GM21786 (cell line): ENCODE data around the gene ARSI.

Source experiments
- ATAC-seq: cut with Tn5 transposase; IDR thresholded peaks from one replicate; pipeline ENCODE4 v1.9.1; 2021; ENCODE audit not compliant: unreplicated experiment

The ARSI gene

DNA sequence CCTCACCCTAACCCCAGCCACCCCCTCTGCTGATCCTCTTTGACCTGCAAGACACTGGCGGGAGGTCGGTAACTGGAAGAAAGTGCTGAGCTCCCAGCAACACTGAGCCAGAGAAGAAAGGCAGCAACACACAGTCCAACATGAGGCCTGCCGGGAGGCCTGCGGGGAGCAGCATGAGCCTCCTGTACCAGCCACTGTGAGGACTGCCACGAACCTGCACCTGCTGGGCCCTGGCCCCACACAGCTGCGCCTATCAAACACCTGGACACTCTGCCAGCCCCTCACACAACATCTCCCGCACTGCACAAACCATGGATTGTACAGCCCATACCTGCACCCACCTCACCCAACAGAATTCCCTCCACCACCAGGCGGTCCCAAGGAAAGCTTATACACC is 31.4 kb downstream of the ARSI start:
- no peak for ATAC-seq

DNA sequence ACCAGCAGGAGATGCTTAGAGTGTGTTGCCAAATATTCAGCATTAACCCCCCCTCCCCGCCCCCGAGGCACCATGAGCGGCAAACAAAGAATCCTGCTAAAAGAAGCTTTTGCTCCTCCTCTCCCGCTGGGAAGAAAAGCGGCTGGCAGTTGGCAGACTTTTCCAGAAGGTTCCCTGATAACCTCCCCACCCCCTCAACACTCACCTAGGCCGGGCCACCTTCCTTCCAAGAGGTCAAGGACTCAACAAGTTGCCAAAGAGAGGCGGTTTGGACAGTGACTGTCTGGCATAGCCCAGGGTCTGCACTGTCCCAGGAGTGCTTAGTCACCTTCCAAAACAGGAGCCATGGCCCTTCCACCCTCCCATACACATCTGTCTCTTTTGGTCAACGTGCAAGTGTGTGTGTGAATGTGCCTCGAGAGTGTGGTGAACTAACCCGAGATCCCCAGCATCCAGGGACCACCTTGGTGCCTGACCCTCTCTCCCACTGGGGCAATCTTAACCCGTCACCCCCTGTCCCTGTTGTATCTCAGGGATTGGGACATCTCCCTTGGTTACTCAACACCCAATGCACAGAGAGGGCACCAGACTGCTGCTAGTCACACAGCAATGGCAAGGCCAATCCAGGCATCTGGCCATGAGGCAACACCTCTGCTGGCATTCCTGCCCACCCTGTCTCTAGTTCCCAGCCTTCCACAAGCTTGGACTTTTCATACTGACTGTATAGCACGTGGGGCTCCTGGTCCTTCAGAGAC is 32.0 kb downstream of the ARSI start:
- no peak for ATAC-seq

DNA sequence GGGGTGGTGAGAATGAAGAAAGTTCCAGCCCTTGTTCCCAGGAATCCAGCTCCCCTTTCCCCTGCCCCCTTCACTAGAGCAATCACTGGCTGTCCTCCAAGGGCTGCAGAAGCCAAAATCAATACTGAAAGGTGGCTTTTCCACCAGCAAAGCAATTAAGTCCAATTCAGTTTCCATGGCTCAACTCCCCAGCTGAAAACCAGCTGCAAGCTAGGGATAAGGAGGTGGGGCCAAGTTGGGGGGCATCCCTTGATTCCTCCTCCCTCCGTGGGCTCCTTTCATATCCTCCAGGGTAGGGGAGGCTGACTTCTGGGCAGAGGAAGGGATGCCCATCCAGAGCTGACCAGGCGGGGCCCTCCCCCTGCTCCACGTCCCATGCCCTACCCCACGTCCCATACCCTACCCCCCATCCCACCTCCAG is 35.8 kb downstream of the ARSI start:
- ATAC-seq = no peak

- ATAC-seq = no peak
Observed at GRCh38 chr5:150265870-150266383, 36.8 kb downstream of the ARSI start.

- ATAC-seq = no peak
Observed at GRCh38 chr5:150264667-150265603, 37.8 kb downstream of the ARSI start.

DNA sequence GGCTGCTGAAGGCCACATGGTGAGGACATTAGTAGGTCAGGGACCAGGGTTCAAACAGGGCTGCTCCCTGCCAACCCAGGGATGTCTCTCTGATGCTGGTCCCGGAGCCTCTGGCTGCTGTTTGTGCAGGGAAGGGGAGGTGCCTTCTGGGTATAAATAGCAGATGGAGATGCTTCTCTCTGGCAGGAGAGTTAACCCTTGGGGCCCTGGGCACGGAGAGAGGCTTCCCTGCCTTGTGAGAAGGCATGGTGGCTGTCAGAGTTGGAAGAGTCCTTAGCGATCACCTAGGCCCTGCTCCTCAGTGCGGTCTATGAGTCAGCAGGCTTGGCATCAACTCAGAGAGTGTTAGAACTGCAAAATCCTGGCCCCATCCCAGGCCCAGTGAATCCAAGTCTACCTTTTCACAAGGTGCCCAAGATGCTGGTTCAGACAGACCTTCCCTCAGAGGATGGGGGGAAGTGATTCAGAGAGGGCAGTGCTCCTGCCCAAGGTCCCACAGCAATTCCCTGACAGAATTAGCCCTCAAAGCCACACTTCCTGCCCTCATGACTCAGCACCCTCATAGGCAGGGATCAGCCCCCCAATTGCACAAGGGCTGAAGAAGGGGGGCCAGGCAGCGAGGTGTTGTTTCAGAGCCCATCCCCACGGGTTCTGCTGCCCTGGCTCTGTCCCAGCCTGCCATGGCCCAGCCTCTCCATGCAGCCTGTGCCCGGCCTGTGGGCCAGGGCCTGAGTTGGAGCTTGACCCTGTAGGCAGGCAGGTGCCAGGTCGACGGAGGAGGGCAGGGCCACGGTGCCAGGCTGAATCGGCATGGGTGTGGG is 38.7 kb downstream of the ARSI start:
- no peak for ATAC-seq

DNA sequence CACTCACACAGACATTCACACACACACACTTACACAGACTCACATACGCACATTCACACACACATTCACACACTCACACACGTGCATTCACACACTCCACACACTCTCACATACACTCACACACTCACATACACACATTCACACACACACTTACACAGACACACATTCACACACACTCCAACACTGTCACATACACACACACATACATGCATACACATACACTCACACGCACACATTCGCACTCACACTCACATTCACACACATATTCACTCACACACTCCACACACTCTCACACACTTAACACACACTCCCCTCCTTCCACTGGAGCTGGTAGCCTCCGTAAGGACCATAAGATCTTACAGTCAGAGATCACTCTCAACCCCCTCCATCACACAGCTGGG is 39.3 kb downstream of the ARSI start:
- no peak for ATAC-seq

DNA sequence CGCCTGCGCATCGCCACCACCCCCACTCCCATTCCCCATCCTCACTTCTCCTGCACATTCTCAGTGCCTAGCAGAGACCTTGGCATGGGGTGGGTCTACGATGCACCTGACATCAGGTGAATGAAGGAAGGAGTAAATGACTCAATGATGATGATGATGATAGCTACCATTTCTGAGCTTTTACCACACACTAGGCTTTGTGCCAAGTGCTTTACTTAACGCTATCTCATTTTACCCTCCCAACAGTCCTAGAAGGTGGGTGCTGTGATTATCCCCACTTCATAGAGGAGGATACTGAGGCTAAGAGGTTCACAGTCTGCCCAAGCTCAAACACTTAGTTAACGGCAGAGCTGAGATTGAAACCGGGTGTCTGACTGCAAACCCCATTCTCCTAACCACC is 40.2 kb downstream of the ARSI start:
- ATAC-seq = no peak

DNA sequence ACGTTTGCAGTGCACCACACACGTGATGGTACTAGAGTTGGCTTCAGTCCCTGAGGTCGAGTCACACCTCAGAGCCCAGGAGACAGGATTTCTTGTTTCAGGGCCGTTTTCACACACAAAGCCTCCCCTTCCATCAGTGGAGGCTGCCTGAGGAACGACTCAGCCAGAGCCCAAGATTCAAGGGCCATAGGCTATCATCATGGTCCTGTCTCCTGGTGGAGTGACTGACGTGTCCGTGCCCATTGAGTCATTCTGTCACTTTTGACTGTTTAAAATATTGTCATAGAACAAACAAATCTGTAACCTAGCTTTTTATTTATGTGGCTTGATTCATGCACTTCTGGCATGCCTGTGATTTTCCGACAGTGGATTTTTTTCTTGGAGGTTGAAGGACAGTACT is 41.5 kb downstream of the ARSI start:
- ATAC-seq = no peak

- no peak for ATAC-seq
Observed at GRCh38 chr5:150258130-150258529, 44.6 kb downstream of the ARSI start.

- ATAC-seq = no peak
Observed at GRCh38 chr5:150257424-150257823, 45.3 kb downstream of the ARSI start.

DNA sequence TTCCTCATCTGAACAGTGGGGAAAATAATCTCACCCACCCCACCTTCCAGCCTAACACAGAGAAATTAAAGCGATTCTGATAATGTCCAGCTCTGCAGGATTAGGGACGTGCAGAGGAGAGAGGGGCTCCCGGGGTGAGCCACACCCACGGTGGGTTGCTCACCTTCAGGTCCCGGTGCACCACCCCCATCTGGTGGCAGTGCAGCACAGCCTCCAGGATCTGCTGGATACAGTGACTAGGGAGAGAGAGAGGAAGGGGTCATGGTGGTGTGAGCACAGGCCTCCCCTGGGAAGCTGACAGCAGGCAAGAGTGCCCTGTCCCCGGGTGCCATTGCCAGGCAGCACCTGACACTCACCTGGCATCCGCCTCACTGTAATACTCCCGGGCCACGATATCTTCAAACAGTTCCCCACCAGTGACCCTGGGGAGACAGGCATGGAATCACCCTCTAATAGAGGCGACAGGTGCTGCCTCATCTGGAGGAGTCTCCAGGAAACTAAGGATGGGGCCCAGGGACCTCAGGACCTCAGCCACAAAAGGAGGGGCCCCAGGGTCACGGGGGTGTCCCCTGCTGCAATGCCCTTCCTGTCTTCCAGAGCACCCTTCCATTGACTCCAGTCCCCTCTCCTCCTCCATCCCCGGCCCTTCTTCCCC is 46.2 kb downstream of the ARSI start:
- no peak for ATAC-seq

DNA sequence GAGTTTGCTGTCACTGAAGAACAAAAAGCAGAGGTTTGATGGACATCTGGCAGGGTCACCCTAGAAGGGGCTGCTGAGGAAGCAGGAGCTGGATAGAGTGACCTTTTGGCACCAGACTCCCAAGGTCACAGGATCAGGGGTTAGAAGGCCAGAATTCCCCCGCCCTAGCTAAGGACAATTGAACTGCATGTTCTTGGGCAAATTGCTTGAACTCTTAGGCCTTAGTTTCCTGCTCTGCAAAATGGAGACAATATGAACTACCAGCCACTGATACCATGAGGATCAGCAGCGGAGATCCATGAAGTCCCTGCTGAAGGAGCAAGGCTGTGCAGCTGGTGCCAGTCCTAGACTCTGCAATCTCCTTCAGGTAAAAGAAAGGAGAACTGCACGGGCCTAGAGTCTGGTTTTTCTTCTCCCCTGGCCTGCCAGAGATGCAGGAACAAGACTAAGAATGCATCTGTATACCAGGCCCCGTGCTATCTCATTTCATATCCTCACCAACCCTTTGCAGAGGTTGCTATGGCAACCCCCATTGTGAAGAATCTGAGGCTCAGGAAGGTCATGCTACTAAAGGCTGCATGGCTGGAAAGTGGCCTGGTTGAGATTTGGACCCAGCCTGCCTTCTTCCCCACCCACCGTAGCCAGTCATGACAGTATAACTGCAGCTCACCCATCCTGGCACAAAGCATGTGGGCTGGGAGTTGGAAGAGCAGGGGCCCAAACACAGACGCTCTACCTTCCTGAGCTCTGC is 46.9 kb downstream of the ARSI start:
- no peak for ATAC-seq

- no peak for ATAC-seq
Observed at GRCh38 chr5:150254774-150255173, 47.9 kb downstream of the ARSI start.

- ATAC-seq = no peak
Observed at GRCh38 chr5:150254363-150254762, 48.3 kb downstream of the ARSI start.

GRCh38 chr5:150253416-150254208 is 49.1 kb downstream of the ARSI start:
- no peak for ATAC-seq

- ATAC-seq = no peak
Observed at GRCh38 chr5:150252489-150252888, 50.2 kb downstream of the ARSI start.

- ATAC-seq = no peak
Observed at GRCh38 chr5:150251504-150251903, 51.2 kb downstream of the ARSI start.

GRCh38 chr5:150249744-150250143 is 53.0 kb downstream of the ARSI start:
- ATAC-seq = no peak
